GM12891 (cell line): Measurements from ENCODE around the gene COG7.

Source experiments
- PAX5 ChIP-seq: IDR thresholded peaks from 2 replicates; pipeline ENCODE4 v1.6.1; 2011; ENCODE audit warnings: low read length, moderate library complexity, mild to moderate bottlenecking; ENCODE audit not compliant: insufficient read depth, severe bottlenecking
- POLR2A ChIP-seq: IDR thresholded peaks from 2 replicates; pipeline ENCODE4 v1.6.1; 2011; ENCODE audit warnings: low read depth, low read length, control low read depth
- POLR2AphosphoS5 ChIP-seq: IDR thresholded peaks from 2 replicates; pipeline ENCODE4 v1.6.1; 2011; ENCODE audit warnings: low read depth, low read length, control low read depth
- POU2F2 ChIP-seq: IDR thresholded peaks from 2 replicates; pipeline ENCODE4 v1.6.1; 2011; ENCODE audit warnings: low read depth, mild to moderate bottlenecking, control low read depth, low read length, moderate library complexity
- SPI1 ChIP-seq: IDR thresholded peaks from 2 replicates; pipeline ENCODE4 v1.6.1; 2011; ENCODE audit warnings: low read depth, low read length, control low read depth
- TAF1 ChIP-seq: IDR thresholded peaks from 2 replicates; pipeline ENCODE4 v1.6.1; 2011; ENCODE audit warnings: low read depth, low read length, control low read depth

- no peak for TF ChIP-seq POLR2A
- TF ChIP-seq TAF1, result no peak
- TF ChIP-seq POLR2AphosphoS5, result no peak; the same call in 1 of the 2 replicates
- TF ChIP-seq POU2F2, result no peak
- no peak for TF ChIP-seq SPI1
- no peak for TF ChIP-seq PAX5
These were observed 26.1 kb upstream of the COG7 start for GRCh38 chr16:23479138-23479537.
